ENCODE measurements around the gene TMEM88.

- no peak for TF ChIP-seq CTCF (conservative IDR thresholded peaks at IDR 0.05; ENCODE audit: low read length)
- no peak for TF ChIP-seq EZH2phosphoT487 (IDR thresholded peaks at IDR 0.05; ENCODE audit: borderline replicate concordance)
Measured at GRCh38 chr17:7841915-7842379, 12.9 kb upstream of the TMEM88 start.

All from Loucy (cell line).